GM12878 (cell line): ENCODE measurements around the gene ULK4. TPM values are rescaled to one million over a fixed set of nuclear protein-coding genes. Genes with fewer than 3 reads are reported as not detected.

Experiments used
- ATAC-seq: fragments of 200-7000 bp; cut with Tn5 transposase; 3 replicates; pipeline ENCODE4 v1.9.1; 2020; ENCODE audit warnings: mild to moderate bottlenecking, moderate library complexity
- BruUV-seq: library from RNA; stranded (reverse); fragments of 400-500 nt; replicated peaks from 2 replicates; lab custom pipeline; 2021; lab: Mats Ljungman, UMichigan
- CTCF ChIA-PET: fragments of 300-600 bp; sonication (Branson Sonifier 250); formaldehyde crosslinking; extraction: SDS; loops from one replicate; lab custom pipeline; 2021; ENCODE audit warnings: inconsistent platforms; lab: Yijun Ruan, JAX
- POLR2A ChIA-PET: fragments of 350-600 bp; formaldehyde crosslinking; extraction: SDS; loops from one replicate; lab custom pipeline; 2021; ENCODE audit warnings: inconsistent platforms; lab: Charles Lee
- RAD21 ChIA-PET: fragments of 300-600 bp; sonication (Branson Sonifier 250); formaldehyde crosslinking; loops from one replicate; lab custom pipeline; 2023; ENCODE audit warnings: antibody characterized with exemption; ENCODE audit not compliant: unreplicated experiment; lab: Charles Lee
- SMC1A ChIA-PET: fragments of 300-600 bp; sonication (Branson Sonifier 250); formaldehyde crosslinking; loops from one replicate; lab custom pipeline; 2023; ENCODE audit not compliant: unreplicated experiment, uncharacterized antibody; lab: Charles Lee
- DNase-seq: peaks from one replicate; pipeline ENCODE4 v3.0.0-alpha.2; 2011; ENCODE audit warnings: low read depth, low spot score
- FAIRE-seq: peaks from 3 replicates; lab custom pipeline; 2011; peaks lifted over from hg19 to GRCh38; lab: Jason Lieb, UNC
- H2AFZ ChIP-seq: 2 replicates; pipeline ENCODE4 v1.6.0; 2011; ENCODE audit warnings: low read depth, low read length, control low read depth; ENCODE audit not compliant: control insufficient read depth
- H3K27ac ChIP-seq: 2 replicates; pipeline ENCODE4 v1.5.1; 2011; ENCODE audit warnings: control low read depth; ENCODE audit not compliant: control insufficient read depth, insufficient read depth
- H3K27me3 ChIP-seq, 2 experiments: replicated peaks in 1 of 2; 2 replicates each; pipeline versions ENCODE4 v1.6.0 to v1.6.1; 2011; ENCODE audit warnings: low read length in 1 of 2; ENCODE audit not compliant: control insufficient read depth in 2 of 2, insufficient read depth in 2 of 2
- H3K36me3 ChIP-seq, 2 experiments: 2 replicates each; pipeline ENCODE4 v1.5.1; 2011; ENCODE audit warnings: low read length in 1 of 2; ENCODE audit not compliant: control insufficient read depth in 2 of 2, insufficient read depth in 2 of 2
- H3K4me1 ChIP-seq: 2 replicates; pipeline ENCODE4 v1.6.1; 2011; ENCODE audit warnings: mild to moderate bottlenecking, low read length, moderate library complexity, mixed read lengths; ENCODE audit not compliant: control insufficient read depth, insufficient read depth
- H3K4me2 ChIP-seq: 2 replicates; pipeline ENCODE4 v1.6.0; 2011; ENCODE audit warnings: control low read depth; ENCODE audit not compliant: control insufficient read depth, insufficient read depth
- H3K4me3 ChIP-seq: fragments of 200-600 bp; sonication (generic); 2 replicates; pipeline ENCODE4 v1.5.1; 2016
- H3K79me2 ChIP-seq: 2 replicates; pipeline ENCODE4 v1.6.0; 2011; ENCODE audit warnings: low read length; ENCODE audit not compliant: control insufficient read depth, insufficient read depth
- H3K9ac ChIP-seq: 2 replicates; pipeline ENCODE4 v1.8.0; 2011; ENCODE audit warnings: low read length, control low read depth, mixed read lengths; ENCODE audit not compliant: control insufficient read depth, insufficient read depth
- H3K9me3 ChIP-seq: replicated peaks from 3 replicates; pipeline ENCODE4 v1.5.1; 2011; ENCODE audit warnings: mild to moderate bottlenecking, low read length; ENCODE audit not compliant: control insufficient read depth, insufficient read depth
- H4K20me1 ChIP-seq: 2 replicates; pipeline ENCODE4 v1.6.0; 2011; ENCODE audit not compliant: control insufficient read depth, insufficient read depth
- JUNB ChIP-seq: IDR thresholded peaks from 2 replicates; pipeline ENCODE4 v1.6.1; 2016; ENCODE audit warnings: antibody characterized with exemption, mild to moderate bottlenecking
- MEF2A ChIP-seq: IDR thresholded peaks from 2 replicates; pipeline ENCODE4 v1.6.1; 2011; ENCODE audit warnings: low read depth, mild to moderate bottlenecking, low read length, moderate library complexity; ENCODE audit not compliant: insufficient read depth
- NBN ChIP-seq: fragments of 450-650 bp; IDR thresholded peaks from 2 replicates; pipeline ENCODE4 v1.6.1; 2016
- NR2C1 ChIP-seq: fragments of 450-650 bp; IDR thresholded peaks from 2 replicates; pipeline ENCODE4 v1.6.1; 2017; ENCODE audit warnings: antibody characterized with exemption, mild to moderate bottlenecking, moderate library complexity
- RAD21 ChIP-seq: IDR thresholded peaks from 2 replicates; pipeline ENCODE4 v1.6.1; 2011; ENCODE audit warnings: mild to moderate bottlenecking, low read depth, low read length, moderate library complexity; ENCODE audit not compliant: insufficient read depth
- SPI1 ChIP-seq: IDR thresholded peaks from 2 replicates; pipeline ENCODE4 v1.6.1; 2011; ENCODE audit warnings: low read depth, mild to moderate bottlenecking, low read length, moderate library complexity, borderline replicate concordance; ENCODE audit not compliant: insufficient read depth
- SUPT20H ChIP-seq: IDR thresholded peaks from 2 replicates; pipeline ENCODE4 v1.6.1; 2011; ENCODE audit warnings: low read depth, mild to moderate bottlenecking, low read length, moderate library complexity, borderline replicate concordance; ENCODE audit not compliant: control insufficient read depth
- YY1 ChIP-seq: IDR thresholded peaks from 2 replicates; pipeline ENCODE4 v1.6.1; 2011; ENCODE audit warnings: low read depth, mild to moderate bottlenecking, low read length
- WGBS: methylation state at CpG from one replicate; pipeline ENCODE4 v1.1.6; 2016; ENCODE audit warnings: low lambda C conversion rate; ENCODE audit not compliant: insufficient replicate concordance, insufficient coverage; ENCODE audit errors: missing lambda C conversion rate; 5-methylcytosine and 5-hydroxymethylcytosine counted together
- in situ Hi-C: fragments of 300-500 bp; cut with MboI; formaldehyde crosslinking; loops from 9 replicates; pipeline ENCODE4 v1.14.3; 2018; ENCODE audit warnings: mixed read lengths
- intact Hi-C: fragments of 100-400 bp; cut with micrococcal nuclease; formaldehyde crosslinking; loops from one replicate; pipeline ENCODE4 v1.14.2; 2022; ENCODE audit not compliant: unreplicated experiment
- polyA plus RNA-seq, 11 experiments: library from polyadenylated mRNA; depleted of rRNA in 4 of 11; unstranded in 6 of 11; stranded (reverse) in 5 of 11; fragments of >200 nt; fragmentation: Nextera tagmentation in 4 of 11; fragmentation: Illumina TruSeq in 1 of 11; extraction: Ambion mirVana in 4 of 11; extraction: Trizol in 1 of 11; gene quantifications; 1 replicate in 1 of 11; 2 replicates in 10 of 11; pipeline versions ENCODE4 v1.2.1 to v1.2.3, GENCODE V29; 2011 to 2016; ENCODE audit warnings: inconsistent platforms in 2 of 11, missing spikeins in 2 of 11, low read depth in 1 of 11
- total RNA-seq, 4 experiments: library from RNA; depleted of rRNA in 3 of 4; stranded (reverse); fragments of >200 nt in 3 of 4; fragmentation: Illumina TruSeq in 1 of 4; extraction: Trizol in 1 of 4; gene quantifications; 2 replicates each; pipeline versions ENCODE4 v1.2.1 to v1.2.3, GENCODE V29; 2013 to 2021
- TF ChIP-seq, protein P1 (sequence below): IDR thresholded peaks from 2 replicates; pipeline ENCODE4 v1.6.1; 2012; ENCODE audit warnings: low read length, inconsistent platforms

The ULK4 gene
- total and polyA plus RNA-seq, 10 of the 15 experiments (the other 5 are each of a cell fraction or from before 2014, with no cell fraction given), result 3.5 to 7.6 (median 6.3) TPM

GRCh38 chr3:41258239-41258800 lies 703.6 kb downstream of the ULK4 start (continued):
- TF ChIP-seq, protein P1, sequence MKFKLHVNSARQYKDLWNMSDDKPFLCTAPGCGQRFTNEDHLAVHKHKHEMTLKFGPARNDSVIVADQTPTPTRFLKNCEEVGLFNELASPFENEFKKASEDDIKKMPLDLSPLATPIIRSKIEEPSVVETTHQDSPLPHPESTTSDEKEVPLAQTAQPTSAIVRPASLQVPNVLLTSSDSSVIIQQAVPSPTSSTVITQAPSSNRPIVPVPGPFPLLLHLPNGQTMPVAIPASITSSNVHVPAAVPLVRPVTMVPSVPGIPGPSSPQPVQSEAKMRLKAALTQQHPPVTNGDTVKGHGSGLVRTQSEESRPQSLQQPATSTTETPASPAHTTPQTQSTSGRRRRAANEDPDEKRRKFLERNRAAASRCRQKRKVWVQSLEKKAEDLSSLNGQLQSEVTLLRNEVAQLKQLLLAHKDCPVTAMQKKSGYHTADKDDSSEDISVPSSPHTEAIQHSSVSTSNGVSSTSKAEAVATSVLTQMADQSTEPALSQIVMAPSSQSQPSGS, result no peak
- no peak for TF ChIP-seq YY1
- no peak for TF ChIP-seq NBN
- no peak for TF ChIP-seq SUPT20H
- TF ChIP-seq MEF2A, result no peak
- TF ChIP-seq RAD21, result no peak
- TF ChIP-seq, all 136 proteins: peak for 0

GRCh38 chr3:41251593-41251992 lies 710.3 kb downstream of the ULK4 start:
- in situ Hi-C loops, result no loop called here
- WGBS, result 25% methylated on average over 1 of the region's 1 CpG
- ChIA-PET POLR2A (no interaction called here), SMC1A (no interaction called here), RAD21 (no interaction called here)
- Histone ChIP-seq H3K36me3 (no peaks in the 10 kb centered on the region), H3K4me1 (no peaks in the 10 kb centered on the region), H3K27ac (no peak overlapping the region), H3K4me3 (no peak overlapping the region), H3K79me2 (no peaks in the 10 kb centered on the region), H2AFZ (no peak overlapping the region)
- TF ChIP-seq JUNB (no peak), NR2C1 (no peak), SPI1 (no peak)
- TF ChIP-seq, all 136 proteins: peak for 0
- Histone ChIP-seq H3K4me2 (no peak overlapping the region), H3K9ac (no peak overlapping the region), H3K9me3 (no peaks in the 10 kb centered on the region), H3K27me3 (no peaks in the 10 kb centered on the region; a peak in 1 of 4 replicates), H4K20me1 (no peaks in the 10 kb centered on the region; the same call in 1 of the 2 replicates)
- ATAC-seq (no peak), DNase-seq (no peak), FAIRE-seq (no peak)
- CTCF ChIA-PET, result interaction anchor here (1.2 kb wide), 1 partner anchor 671 kb away, joined by 3 read pairs; no protein-coding TSS in a partner anchor
- intact Hi-C loops, result no loop called here
- no TSS peak for BruUV-seq
